ENCODE results near the gene SPTBN5.

DNA sequence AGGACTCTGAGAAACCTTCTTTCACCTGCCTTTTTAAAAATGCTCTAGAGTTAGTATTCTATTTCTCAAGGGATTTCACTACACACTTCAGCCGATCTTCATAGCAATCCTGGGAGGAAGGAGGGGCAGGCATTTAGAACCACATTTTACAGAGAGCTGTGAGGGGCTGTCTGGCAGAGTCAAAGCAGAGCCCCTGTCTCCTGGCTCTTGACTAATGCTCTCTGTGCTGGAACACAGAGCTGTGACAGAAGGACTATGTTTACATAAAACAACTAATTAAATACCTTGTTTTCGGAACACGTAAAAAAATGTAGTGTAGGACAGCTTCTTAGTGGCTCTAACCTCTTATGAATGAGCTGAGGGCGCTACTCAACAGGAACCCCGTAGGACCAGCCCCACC lies 7.6 kb upstream of the SPTBN5 start:
- TF ChIP-seq POLR2AphosphoS5 (IDR thresholded peaks at IDR 0.05): no peak
- TF ChIP-seq, protein P1, sequence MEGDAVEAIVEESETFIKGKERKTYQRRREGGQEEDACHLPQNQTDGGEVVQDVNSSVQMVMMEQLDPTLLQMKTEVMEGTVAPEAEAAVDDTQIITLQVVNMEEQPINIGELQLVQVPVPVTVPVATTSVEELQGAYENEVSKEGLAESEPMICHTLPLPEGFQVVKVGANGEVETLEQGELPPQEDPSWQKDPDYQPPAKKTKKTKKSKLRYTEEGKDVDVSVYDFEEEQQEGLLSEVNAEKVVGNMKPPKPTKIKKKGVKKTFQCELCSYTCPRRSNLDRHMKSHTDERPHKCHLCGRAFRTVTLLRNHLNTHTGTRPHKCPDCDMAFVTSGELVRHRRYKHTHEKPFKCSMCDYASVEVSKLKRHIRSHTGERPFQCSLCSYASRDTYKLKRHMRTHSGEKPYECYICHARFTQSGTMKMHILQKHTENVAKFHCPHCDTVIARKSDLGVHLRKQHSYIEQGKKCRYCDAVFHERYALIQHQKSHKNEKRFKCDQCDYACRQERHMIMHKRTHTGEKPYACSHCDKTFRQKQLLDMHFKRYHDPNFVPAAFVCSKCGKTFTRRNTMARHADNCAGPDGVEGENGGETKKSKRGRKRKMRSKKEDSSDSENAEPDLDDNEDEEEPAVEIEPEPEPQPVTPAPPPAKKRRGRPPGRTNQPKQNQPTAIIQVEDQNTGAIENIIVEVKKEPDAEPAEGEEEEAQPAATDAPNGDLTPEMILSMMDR (IDR thresholded peaks at IDR 0.05): no peak

All from esophagus muscularis mucosa (tissue), 3 donors.